ENCODE data around the gene RBBP5. TPM values are rescaled to one million over a fixed set of nuclear protein-coding genes. Genes with fewer than 3 reads are reported as not detected.

RBBP5 gene
- total RNA-seq, 2 experiments from 2014 or later = 18.8 to 21.6 TPM

DNA sequence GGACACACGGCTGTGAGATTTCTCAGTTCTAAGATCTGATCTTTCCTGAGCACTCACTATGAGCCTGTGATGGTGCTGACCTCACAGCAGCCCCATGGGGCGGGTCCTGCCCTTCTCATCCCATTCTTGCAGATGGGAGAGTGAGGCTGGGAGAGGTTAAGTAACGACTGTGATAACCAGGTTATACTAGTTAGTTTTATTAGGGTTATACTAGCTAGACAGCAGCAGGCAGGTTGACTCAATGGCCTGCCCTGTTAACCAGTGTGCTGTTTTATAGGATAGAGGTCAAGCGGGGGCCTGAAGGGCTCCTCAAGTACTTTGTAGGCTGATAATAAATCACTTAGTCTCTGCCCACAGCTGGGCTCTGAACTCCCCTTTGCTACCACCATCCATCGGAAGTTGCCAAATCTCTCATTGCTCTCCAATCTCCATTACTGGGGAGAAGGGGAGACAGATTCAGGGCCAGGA, 74.0 kb downstream of the RBBP5 start:
- intact Hi-C loops (cut with micrococcal nuclease) = no loop called here
- POLR2A ChIA-PET = no interaction called here
- ATAC-seq (no peak), DNase-seq (no peak)
- CTCF ChIA-PET = interaction anchor here (2.4 kb wide), 1 partner anchor 14 kb away, joined by 11 read pairs; no protein-coding TSS in a partner anchor
- Mint-ChIP-seq H3K36me3 (ENCODE audit: low read depth) (no peaks in the 10 kb centered on the region), H3K9me3 (no peaks in the 10 kb centered on the region), H3K27ac (no peak overlapping the region), H3K4me3 (no peak overlapping the region), H3K27me3 (peaks cover 20% of the 10 kb centered on the region), H3K4me1 (ENCODE audit: low read depth) (no peaks in the 10 kb centered on the region)
- TF ChIP-seq, protein P1, sequence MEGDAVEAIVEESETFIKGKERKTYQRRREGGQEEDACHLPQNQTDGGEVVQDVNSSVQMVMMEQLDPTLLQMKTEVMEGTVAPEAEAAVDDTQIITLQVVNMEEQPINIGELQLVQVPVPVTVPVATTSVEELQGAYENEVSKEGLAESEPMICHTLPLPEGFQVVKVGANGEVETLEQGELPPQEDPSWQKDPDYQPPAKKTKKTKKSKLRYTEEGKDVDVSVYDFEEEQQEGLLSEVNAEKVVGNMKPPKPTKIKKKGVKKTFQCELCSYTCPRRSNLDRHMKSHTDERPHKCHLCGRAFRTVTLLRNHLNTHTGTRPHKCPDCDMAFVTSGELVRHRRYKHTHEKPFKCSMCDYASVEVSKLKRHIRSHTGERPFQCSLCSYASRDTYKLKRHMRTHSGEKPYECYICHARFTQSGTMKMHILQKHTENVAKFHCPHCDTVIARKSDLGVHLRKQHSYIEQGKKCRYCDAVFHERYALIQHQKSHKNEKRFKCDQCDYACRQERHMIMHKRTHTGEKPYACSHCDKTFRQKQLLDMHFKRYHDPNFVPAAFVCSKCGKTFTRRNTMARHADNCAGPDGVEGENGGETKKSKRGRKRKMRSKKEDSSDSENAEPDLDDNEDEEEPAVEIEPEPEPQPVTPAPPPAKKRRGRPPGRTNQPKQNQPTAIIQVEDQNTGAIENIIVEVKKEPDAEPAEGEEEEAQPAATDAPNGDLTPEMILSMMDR (IDR thresholded peaks at IDR 0.05) = no peak

DNA sequence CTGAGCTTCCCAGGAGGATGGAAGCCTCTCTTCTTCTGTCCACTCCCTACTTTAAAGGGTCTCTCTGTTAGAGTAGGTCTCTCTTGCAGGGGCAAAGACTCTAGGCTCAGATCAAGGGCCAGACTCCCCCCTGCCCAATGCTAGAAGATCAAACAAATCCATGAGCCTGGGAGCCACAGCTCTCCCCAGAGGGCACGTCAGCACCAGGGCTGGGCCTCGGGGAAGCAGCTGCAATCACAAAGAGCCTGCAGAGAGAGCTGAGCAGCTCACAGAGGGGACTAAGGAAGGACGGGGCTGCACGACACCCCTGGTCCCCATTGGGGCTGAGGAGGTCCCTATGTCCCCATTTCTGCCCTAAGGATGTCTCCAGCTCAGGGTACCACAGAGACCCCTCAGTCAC, 74.9 kb downstream of the RBBP5 start:
- TF ChIP-seq, protein P1 (IDR thresholded peaks at IDR 0.05) = no peak
- Mint-ChIP-seq H3K4me3 (no peak overlapping the region), H3K27ac (no peak overlapping the region), H3K4me1 (ENCODE audit: low read depth) (no peaks in the 10 kb centered on the region), H3K36me3 (ENCODE audit: low read depth) (no peaks in the 10 kb centered on the region), H3K9me3 (no peaks in the 10 kb centered on the region), H3K27me3 (peaks cover 29% of the 10 kb centered on the region)
- CTCF ChIA-PET = interaction anchor here (2.4 kb wide), 1 partner anchor 15 kb away, joined by 11 read pairs; no protein-coding TSS in a partner anchor
- intact Hi-C loops (cut with micrococcal nuclease) = no loop called here
- no peak for DNase-seq
- no peak for ATAC-seq
- POLR2A ChIA-PET = no interaction called here

DNA sequence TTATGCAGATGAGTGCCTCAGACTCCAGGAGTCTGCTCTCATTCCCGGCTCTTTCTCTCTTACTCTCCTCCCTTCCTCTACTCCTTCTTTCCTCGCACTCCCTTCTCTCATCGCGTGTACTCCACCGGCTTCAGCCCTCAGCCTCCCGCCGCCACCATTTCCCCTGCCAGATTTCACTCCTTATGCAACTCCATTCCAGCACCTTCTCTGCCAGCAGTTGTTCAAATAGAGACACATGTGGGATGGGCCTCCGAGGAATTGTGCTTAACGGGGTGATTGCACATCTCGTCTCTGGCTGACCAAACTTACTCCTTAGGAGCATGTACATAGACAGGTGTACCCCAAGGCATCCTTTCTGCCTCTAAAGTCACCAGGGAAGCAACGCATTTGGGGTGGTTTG, 76.6 kb downstream of the RBBP5 start:
- CTCF ChIA-PET = interaction anchor here (0.9 kb wide), 1 partner anchor 16 kb away, joined by 3 read pairs; no protein-coding TSS in a partner anchor
- ATAC-seq = no peak
- Mint-ChIP-seq H3K4me3 (no peak overlapping the region), H3K36me3 (ENCODE audit: low read depth) (no peaks in the 10 kb centered on the region), H3K9me3 (no peaks in the 10 kb centered on the region), H3K4me1 (ENCODE audit: low read depth) (no peaks in the 10 kb centered on the region), H3K27me3 (peaks cover 37% of the 10 kb centered on the region), H3K27ac (no peak overlapping the region)
- intact Hi-C loops (cut with micrococcal nuclease) = no loop called here
- POLR2A ChIA-PET = no interaction called here
- TF ChIP-seq, protein P1 (IDR thresholded peaks at IDR 0.05) = no peak
- DNase-seq = no peak

DNA sequence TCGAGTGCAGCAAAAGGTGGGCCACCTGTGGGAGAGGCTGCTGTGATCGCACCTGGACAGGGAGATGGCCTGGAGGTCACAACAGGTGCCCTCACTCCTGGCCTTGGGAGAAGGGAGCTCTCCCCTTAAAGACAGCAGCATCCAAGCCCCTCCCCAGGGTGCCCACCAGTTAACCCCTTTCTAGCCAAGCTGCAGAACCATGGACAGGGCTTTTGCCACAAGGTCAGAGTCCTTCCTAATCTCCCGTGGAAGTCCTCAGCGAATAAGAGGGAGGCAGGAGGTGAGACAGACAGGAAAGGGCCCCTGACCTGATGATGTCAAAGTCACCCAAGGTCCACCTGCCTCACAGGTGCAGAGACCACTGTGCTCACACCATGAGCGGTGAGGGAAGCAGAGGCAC, 77.0 kb downstream of the RBBP5 start:
- no peak for DNase-seq
- intact Hi-C loops (cut with micrococcal nuclease) = no loop called here
- H3K9me3 Mint-ChIP-seq = no peaks in the 10 kb centered on the region
- POLR2A ChIA-PET = no interaction called here
- CTCF ChIA-PET = interaction anchor here (0.9 kb wide), 1 partner anchor 17 kb away, joined by 3 read pairs; no protein-coding TSS in a partner anchor
- no peak overlapping the region for H3K4me3 Mint-ChIP-seq
- TF ChIP-seq, protein P1 (IDR thresholded peaks at IDR 0.05) = no peak
- H3K36me3 Mint-ChIP-seq (ENCODE audit: low read depth) = no peaks in the 10 kb centered on the region
- peaks cover 38% of the 10 kb centered on the region for H3K27me3 Mint-ChIP-seq
- no peak for ATAC-seq
- no peak overlapping the region for H3K27ac Mint-ChIP-seq
- H3K4me1 Mint-ChIP-seq (ENCODE audit: low read depth) = no peaks in the 10 kb centered on the region

DNA sequence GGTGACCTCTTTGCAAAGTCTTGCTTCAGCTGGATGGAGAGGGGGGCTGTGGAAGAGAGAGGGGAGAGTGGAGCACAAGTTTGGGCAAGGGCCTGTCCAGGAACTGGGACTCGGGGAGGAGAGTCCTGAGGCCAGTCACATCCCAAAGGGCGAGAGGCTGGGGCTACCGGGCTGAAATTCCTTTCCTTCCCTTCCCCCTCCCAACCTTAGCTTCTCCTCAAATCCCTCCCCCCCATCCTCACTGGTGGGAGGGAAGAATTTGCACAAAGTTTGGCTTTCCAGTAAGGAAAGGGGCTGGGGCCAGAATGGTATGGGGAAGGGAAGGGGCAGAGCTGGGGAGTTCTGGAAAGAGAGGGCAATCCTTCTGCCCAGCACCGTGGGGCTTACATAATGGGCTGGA, 77.9 kb downstream of the RBBP5 start:
- H3K27me3 Mint-ChIP-seq = peaks cover 39% of the 10 kb centered on the region
- intact Hi-C loops (cut with micrococcal nuclease) = no loop called here

More for the DNA sequence above, 77.9 kb downstream of the RBBP5 start:
- H3K9me3 Mint-ChIP-seq = no peaks in the 10 kb centered on the region
- no peak overlapping the region for H3K27ac Mint-ChIP-seq
- POLR2A ChIA-PET = no interaction called here
- no peak for DNase-seq
- no peak for ATAC-seq
- CTCF ChIA-PET = interaction anchor here (1.1 kb wide), 1 partner anchor 54 kb away, joined by 3 read pairs; no protein-coding TSS in a partner anchor
- no peak overlapping the region for H3K4me3 Mint-ChIP-seq
- no peaks in the 10 kb centered on the region for H3K4me1 Mint-ChIP-seq (ENCODE audit: low read depth)
- no peaks in the 10 kb centered on the region for H3K36me3 Mint-ChIP-seq (ENCODE audit: low read depth)
- TF ChIP-seq, protein P1 (IDR thresholded peaks at IDR 0.05) = no peak
